ENCODE data around the gene YPEL1.
"Not testable (repeated sequence)": the region's sequence is repeated elsewhere in the genome, so short reads cannot be mapped to it uniquely, and the experiment has no call there.

YPEL1 gene

GRCh38 chr22:21753374-21754111 is 17.9 kb upstream of the YPEL1 start:
- DNase-seq, result no peak

GRCh38 chr22:21752276-21752675 is 16.7 kb upstream of the YPEL1 start:
- no peak for DNase-seq

DNA sequence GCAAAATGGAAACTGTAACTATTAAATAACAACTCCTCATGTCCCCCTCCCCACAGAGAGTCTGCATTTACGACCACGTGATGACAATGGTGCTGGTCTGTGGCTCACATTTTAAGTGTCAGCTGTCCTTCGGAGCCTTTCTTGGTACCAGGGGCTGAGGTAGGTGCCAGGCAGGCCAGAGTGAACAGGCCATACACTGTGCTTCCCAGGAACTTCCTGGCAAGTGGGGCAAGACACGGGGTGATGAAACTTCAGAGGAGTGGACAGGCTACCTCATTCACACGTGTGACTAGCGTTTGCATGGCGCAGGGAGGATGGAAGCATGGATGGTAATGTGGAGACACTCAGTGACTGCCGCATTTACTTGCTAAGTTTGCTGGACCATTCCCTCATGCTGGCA is 10.4 kb upstream of the YPEL1 start:
- no peak for DNase-seq

- DNase-seq, result not testable (repeated sequence)
These were observed 9.3 kb upstream of the YPEL1 start for GRCh38 chr22:21744917-21745316.

GRCh38 chr22:21741790-21742189 is 6.2 kb upstream of the YPEL1 start:
- no peak for DNase-seq

- DNase-seq, result no peak
These were observed 5.5 kb upstream of the YPEL1 start for GRCh38 chr22:21741059-21741458.

GRCh38 chr22:21739828-21740377 is 4.3 kb upstream of the YPEL1 start:
- no peak for DNase-seq

DNA sequence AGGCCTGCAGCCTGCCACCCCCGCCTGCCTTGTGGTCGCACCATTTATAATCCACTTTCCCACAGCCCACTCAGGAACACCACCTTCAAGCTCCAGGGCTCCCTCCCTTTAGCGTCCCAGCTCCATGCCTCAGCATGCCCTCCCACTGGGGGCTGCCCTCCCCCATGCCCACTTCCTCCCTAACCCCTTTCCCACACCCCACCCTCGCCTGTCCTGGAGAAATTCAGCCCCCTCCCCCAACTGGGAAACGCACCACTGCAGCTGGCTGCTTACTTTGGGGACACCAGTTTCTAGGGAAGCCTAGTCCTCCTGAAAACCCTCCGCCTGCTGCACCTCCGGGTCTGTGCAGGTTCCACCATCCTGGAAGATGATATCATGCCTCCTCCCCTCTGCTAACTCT is 3.4 kb upstream of the YPEL1 start:
- no peak for DNase-seq

DNA sequence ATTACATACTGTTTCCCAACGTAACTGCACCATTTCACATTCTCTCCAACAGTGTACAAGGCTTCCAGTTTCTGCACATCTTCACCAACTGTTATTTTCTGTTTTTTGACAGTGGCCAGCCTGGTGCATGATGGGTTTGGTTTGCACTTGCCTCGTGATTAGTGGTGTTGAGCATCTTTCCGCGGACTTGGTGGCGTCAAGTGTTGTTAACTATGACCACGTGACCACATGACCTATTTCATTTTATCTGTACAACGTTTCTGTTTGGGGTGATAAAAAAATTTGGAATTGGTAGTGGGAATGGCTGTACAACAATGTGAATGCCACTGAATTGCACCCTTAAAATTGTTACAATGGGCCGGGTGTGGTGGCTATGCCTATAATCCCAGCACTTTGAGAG is 2.5 kb upstream of the YPEL1 start:
- DNase-seq, result no peak

DNA sequence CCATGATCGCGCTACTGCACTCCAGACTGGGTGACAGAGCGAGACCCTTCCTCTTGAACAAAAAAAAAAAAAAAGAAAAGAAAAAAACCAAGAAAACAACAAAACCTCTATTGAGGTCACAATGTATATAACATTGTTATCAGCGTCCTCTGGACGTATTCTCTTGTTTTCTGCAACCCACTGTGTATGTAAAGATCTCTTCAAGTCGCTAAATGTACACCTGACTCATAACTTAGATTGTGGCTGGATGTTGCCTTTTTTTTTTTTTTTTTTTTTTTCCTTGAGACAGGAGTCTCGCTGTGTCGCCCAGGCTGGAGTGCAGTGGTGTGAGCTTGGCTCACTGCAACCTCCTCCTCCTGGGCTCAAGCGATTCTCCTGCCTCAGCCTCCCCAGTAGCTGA is 1.4 kb upstream of the YPEL1 start:
- no peak for DNase-seq

GRCh38 chr22:21736084-21736642 is 569 bp upstream of the YPEL1 start:
- no peak for DNase-seq

- DNase-seq, result no peak
These were observed 924 bp downstream of the YPEL1 start for GRCh38 chr22:21734540-21735199.

DNA sequence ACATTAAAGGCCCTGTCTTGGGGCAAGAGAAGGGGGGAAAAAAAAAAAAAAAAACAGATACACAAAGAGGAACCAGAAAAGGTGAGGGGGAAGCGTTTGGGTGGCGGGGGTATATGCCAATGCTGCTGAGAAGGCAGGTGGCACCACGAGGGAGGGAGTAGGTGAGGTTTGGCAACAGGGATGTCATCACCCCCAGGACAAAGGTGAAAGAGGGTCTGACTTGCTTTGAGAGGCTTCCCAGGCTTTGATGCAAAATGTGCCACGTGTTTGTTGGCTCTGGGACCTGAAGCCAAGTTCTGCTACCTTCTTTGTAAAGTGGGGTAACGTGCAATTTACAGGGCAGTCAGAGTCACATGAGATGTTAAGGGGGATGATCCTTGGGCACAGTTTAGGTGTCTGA is 4.1 kb downstream of the YPEL1 start:
- no peak for DNase-seq

DNA sequence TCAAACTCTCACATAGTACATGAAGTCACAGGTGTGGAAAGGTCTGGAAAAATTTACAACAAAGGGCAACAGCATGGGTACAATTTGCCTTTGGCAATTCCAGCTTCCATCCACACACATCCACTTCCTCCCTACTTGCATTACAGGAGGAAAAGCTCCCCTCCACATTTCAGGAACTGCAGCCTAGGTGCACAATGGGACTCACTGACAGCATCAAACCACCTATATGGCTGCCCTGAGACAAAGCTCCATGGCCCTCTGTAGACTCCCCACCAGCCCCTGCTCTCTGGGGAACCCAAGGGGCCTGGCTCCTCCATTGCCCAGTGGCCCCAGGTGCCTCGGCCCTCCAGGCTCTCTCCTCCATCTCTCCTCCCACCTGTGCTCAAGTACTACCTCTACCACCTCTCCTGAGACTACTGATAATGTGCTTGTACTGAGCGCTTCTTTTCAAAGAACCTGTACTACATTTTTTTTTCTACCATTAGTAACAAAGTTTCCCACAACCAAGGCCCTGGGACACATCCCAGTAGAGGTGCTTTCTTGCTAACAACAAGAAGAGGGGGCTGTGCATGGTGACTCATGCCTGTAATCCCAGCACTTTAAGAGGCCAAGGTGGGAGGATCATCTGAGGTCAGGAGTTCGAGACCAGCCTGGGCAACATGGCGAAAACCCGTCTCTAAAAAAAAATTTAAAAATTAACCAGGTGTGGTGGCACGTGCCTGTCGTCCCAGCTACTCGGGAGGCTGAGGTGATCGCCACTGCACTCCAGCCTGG is 4.9 kb downstream of the YPEL1 start:
- DNase-seq, result no peak

DNA sequence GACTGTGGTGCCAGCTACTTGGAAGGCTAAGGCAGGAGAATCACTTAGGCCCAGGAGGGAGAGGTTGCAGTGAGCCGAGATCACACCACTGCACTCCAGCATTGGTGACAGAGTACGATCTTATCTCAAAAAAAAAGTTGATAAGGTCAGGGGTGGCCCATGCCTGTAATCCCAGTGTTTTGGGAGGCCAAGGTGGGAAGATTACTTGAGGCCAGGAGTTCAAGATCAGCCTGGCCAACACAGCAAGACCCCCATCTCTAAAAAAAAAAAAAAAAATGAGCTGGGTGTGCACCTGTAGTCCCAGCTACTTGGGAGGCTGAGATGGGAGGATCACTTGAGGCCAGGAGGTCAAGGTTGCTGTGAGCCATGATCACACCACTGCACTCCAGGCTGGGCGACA is 6.4 kb downstream of the YPEL1 start:
- not testable (repeated sequence) for DNase-seq

DNA sequence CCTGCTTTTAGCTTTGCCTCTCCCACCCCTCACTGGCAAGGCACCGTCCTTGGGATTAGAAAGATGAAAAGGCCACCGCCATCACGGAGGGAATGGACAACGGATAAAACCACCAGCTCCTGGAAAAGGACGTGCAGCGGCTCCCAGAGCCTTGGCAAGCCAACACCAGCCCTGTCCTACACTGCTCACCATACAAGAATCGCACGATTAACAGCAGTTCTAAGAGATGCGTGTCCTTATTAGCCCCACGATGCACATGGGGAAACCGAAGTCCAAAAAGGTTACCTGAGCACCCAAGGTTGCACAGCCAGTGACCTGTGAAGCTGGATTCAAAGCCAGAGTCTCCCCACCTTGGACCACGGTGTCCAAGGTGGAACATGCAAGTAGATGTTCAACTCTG is 7.3 kb downstream of the YPEL1 start:
- DNase-seq, result no peak

GRCh38 chr22:21727768-21728167 is 7.8 kb downstream of the YPEL1 start:
- DNase-seq, result no peak

DNA sequence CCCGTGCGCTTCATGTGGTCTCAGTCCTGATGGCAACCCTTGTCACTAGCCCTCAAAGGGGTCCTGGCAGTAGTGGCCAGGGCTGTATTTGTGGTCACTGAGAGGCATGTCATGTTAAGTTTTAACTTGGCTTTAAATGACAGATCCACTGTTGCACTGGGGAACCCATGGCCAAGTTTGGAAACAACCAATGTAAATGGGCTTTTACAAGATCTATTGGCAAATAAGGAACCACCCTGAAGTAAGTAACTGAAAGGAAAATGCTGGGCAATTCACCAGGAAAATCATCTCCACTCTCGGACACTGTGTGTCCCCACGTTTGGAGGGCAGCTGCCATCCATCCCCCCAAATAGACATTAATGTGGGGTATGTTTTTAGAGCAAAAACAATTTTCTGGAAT is 8.4 kb downstream of the YPEL1 start:
- DNase-seq, result no peak

DNA sequence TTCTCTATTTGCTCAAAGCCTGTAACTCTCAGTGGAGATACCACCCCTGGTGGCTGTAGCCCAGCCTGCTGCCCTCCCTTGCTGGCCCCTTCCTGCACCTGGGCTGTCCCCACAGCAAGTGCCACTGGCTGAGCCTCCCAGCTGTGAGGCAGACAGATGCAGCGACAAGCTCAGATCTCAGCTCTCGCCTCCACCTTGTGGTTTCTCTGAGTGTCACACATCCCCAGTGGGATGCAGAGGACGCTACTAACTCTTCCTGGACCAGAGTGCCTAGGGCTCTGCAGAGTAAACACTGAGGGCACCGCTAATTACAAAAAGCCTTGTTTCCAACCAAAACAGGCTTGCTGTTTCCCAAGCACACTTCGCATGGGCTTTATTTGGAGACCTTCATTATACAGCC is 8.9 kb downstream of the YPEL1 start:
- DNase-seq, result peak; percentile 27

- DNase-seq, result no peak
These were observed 9.5 kb downstream of the YPEL1 start for GRCh38 chr22:21725956-21726649.

DNA sequence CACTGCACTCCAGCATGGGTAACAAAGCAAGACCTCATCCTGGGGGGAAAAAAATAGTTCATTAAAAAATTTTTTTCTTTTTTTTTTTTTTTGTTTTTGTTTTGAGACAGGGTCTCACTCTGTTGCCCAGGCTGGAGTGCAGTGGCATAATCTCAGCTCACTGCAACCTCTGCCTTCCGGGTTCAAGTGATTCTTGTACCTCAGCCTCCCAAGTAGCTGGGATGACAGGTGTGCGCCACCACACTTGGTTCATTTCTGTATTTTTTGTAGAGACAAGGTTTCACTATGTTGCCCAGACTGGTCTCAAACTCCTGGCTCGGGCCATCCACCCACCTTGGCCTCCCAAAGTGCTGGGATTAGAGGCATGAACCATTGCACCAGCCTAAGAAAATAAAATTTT is 11.1 kb downstream of the YPEL1 start:
- not testable (repeated sequence) for DNase-seq

- not testable (repeated sequence) for DNase-seq
These were observed 14.3 kb downstream of the YPEL1 start for GRCh38 chr22:21721195-21721852.
